ENCODE measurements around the gene ARL13B. TPM values are rescaled to one million over a fixed set of nuclear protein-coding genes. Genes with fewer than 3 reads are reported as not detected.

The ARL13B gene
- total and polyA plus RNA-seq, 2 of the 13 experiments (the other 11 are each of a cell fraction or from before 2014, with no cell fraction given): 2.2 to 9.6 TPM

DNA sequence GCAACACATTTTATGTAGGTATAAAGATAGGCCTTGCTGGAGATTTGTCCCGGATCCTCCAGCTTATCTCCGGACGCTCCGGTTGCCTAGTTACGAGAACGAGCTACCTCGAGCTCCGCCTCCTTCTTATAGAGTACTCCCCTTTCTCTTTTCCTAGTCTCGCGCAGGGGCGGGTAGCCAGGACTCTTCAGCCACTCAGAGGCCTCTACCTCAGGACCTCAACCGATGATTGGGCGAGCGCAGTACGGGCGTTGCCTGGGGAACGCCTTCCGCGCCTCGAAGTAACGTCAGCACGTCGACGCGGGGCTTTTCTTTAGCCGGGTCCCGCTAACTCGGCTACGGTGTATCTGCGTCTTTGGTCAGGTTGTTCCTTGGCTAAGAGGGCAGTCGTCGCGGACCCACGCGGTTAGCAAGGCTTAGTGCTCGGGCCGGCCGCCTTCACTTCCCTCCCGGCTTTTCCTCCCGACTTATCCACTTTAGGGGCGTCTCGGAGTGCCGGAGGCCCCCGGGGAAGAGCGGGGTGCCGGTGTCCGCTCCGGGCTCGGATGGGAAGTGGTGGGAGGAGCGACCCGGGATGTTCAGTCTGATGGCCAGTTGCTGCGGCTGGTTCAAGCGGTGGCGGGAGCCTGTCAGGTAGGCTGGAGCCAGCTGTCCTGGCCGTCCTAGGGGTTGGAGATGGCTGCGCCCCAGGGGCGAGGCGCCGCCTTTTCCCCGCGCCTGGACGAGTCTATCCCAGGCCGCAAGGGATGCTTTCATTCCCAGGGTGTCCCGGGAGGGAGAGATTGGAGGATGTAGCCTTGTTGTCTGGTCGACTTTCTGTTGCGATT lies at the start of gene ARL13B (continued):
- TF ChIP-seq PRDM4 (CRISPR knock-in tag; IDR thresholded peaks at IDR 0.05; ENCODE audit: borderline replicate concordance) (no peak), ZNF382 (CRISPR knock-in tag; IDR thresholded peaks at IDR 0.05; ENCODE audit: borderline replicate concordance) (no peak), NPAS2 (CRISPR knock-in tag; IDR thresholded peaks at IDR 0.05; ENCODE audit: borderline replicate concordance) (no peak), SOX6 (IDR thresholded peaks at IDR 0.05) (no peak), SOX6 (CRISPR knock-in tag; IDR thresholded peaks at IDR 0.05) (peak; percentile 75), MEF2D (CRISPR knock-in tag; IDR thresholded peaks at IDR 0.05) (peak; percentile 76), SRSF9 (IDR thresholded peaks at IDR 0.05; ENCODE audit: borderline replicate concordance, insufficient read depth, low read depth, low read length, poor library complexity, severe bottlenecking) (no peak), RBM22 (optimal IDR thresholded peaks at IDR 0.05; ENCODE audit: low read length) (peak; percentile 63), GMEB1 (CRISPR knock-in tag; IDR thresholded peaks at IDR 0.05; ENCODE audit: borderline replicate concordance) (peak; percentile 98), ELF3 (CRISPR knock-in tag; IDR thresholded peaks at IDR 0.05) (peak; percentile 50; the same call in 1 of the 2 replicates)
- TF ChIP-seq, protein P1, sequence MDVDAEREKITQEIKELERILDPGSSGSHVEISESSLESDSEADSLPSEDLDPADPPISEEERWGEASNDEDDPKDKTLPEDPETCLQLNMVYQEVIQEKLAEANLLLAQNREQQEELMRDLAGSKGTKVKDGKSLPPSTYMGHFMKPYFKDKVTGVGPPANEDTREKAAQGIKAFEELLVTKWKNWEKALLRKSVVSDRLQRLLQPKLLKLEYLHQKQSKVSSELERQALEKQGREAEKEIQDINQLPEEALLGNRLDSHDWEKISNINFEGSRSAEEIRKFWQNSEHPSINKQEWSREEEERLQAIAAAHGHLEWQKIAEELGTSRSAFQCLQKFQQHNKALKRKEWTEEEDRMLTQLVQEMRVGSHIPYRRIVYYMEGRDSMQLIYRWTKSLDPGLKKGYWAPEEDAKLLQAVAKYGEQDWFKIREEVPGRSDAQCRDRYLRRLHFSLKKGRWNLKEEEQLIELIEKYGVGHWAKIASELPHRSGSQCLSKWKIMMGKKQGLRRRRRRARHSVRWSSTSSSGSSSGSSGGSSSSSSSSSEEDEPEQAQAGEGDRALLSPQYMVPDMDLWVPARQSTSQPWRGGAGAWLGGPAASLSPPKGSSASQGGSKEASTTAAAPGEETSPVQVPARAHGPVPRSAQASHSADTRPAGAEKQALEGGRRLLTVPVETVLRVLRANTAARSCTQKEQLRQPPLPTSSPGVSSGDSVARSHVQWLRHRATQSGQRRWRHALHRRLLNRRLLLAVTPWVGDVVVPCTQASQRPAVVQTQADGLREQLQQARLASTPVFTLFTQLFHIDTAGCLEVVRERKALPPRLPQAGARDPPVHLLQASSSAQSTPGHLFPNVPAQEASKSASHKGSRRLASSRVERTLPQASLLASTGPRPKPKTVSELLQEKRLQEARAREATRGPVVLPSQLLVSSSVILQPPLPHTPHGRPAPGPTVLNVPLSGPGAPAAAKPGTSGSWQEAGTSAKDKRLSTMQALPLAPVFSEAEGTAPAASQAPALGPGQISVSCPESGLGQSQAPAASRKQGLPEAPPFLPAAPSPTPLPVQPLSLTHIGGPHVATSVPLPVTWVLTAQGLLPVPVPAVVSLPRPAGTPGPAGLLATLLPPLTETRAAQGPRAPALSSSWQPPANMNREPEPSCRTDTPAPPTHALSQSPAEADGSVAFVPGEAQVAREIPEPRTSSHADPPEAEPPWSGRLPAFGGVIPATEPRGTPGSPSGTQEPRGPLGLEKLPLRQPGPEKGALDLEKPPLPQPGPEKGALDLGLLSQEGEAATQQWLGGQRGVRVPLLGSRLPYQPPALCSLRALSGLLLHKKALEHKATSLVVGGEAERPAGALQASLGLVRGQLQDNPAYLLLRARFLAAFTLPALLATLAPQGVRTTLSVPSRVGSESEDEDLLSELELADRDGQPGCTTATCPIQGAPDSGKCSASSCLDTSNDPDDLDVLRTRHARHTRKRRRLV (CRISPR knock-in tag; IDR thresholded peaks at IDR 0.05): peak; percentile 87; the same call in 1 of the 2 replicates
- TF ChIP-seq, protein P2, sequence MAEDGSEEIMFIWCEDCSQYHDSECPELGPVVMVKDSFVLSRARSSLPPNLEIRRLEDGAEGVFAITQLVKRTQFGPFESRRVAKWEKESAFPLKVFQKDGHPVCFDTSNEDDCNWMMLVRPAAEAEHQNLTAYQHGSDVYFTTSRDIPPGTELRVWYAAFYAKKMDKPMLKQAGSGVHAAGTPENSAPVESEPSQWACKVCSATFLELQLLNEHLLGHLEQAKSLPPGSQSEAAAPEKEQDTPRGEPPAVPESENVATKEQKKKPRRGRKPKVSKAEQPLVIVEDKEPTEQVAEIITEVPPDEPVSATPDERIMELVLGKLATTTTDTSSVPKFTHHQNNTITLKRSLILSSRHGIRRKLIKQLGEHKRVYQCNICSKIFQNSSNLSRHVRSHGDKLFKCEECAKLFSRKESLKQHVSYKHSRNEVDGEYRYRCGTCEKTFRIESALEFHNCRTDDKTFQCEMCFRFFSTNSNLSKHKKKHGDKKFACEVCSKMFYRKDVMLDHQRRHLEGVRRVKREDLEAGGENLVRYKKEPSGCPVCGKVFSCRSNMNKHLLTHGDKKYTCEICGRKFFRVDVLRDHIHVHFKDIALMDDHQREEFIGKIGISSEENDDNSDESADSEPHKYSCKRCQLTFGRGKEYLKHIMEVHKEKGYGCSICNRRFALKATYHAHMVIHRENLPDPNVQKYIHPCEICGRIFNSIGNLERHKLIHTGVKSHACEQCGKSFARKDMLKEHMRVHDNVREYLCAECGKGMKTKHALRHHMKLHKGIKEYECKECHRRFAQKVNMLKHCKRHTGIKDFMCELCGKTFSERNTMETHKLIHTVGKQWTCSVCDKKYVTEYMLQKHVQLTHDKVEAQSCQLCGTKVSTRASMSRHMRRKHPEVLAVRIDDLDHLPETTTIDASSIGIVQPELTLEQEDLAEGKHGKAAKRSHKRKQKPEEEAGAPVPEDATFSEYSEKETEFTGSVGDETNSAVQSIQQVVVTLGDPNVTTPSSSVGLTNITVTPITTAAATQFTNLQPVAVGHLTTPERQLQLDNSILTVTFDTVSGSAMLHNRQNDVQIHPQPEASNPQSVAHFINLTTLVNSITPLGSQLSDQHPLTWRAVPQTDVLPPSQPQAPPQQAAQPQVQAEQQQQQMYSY (CRISPR knock-in tag; IDR thresholded peaks at IDR 0.05): peak; percentile 57; the same call in 1 of the 2 replicates
